ENCODE data around the gene CT45A3. TPM values are rescaled to one million over a fixed set of nuclear protein-coding genes. Genes with fewer than 3 reads are reported as not detected.
"Not testable (repeated sequence)": the region's sequence is repeated elsewhere in the genome, so short reads cannot be mapped to it uniquely, and the experiment has no call there.

Gene CT45A3
- total and polyA plus RNA-seq, 2 of the 4 experiments (the other 2 are of a cell fraction), result not detected

- H3K14ac ChIP-seq (replicated peaks; ENCODE audit: low read depth, low read length); H3K18ac ChIP-seq (ENCODE audit: low read depth, low read length); BruUV-seq (replicated peaks); H4K91ac ChIP-seq (ENCODE audit: insufficient read depth, low read depth, low read length); H2BK15ac ChIP-seq (ENCODE audit: low read depth, low read length); H4K20me1 ChIP-seq (ENCODE audit: insufficient read depth, low read length); H3K4me2 ChIP-seq (ENCODE audit: low read depth, low read length); H2BK120ac ChIP-seq (ENCODE audit: low read depth, low read length); POLR2A ChIA-PET (ENCODE audit: unreplicated experiment); H3K27ac ChIP-seq (ENCODE audit: insufficient read depth, low read length); H3K27me3 ChIP-seq (ENCODE audit: control insufficient read depth, insufficient read depth, low read length); intact Hi-C loops (cut with micrococcal nuclease); H2AFZ ChIP-seq (replicated peaks; ENCODE audit: low read length, poor library complexity); H4K8ac ChIP-seq (ENCODE audit: low read depth in 2 of 2, low read length in 2 of 2); H2AK5ac ChIP-seq (ENCODE audit: low read depth, low read length); H3K9me1 ChIP-seq (ENCODE audit: insufficient read depth, low read length); H3K4me1 ChIP-seq (ENCODE audit: control insufficient read depth, insufficient read depth, low read length); CTCF ChIA-PET; dilution Hi-C loops (cut with HindIII; ENCODE audit: low sequenced_read_pairs, unreplicated experiment); in situ Hi-C loops (cut with MboI; ENCODE audit: low sequenced_read_pairs); H3K79me1 ChIP-seq (ENCODE audit: low read depth in 1 of 2, low read length in 2 of 2); H3K36me3 ChIP-seq (ENCODE audit: control insufficient read depth, insufficient read depth, low read length); H3K9me3 ChIP-seq (ENCODE audit: control insufficient read depth, insufficient read depth, low read length); ATAC-seq (ENCODE audit: low read depth); H2AK9ac ChIP-seq (replicated peaks; ENCODE audit: low read depth, low read length, poor library complexity); H3K9ac ChIP-seq (ENCODE audit: low read depth, low read length); H3K4ac ChIP-seq (ENCODE audit: low read depth, low read length); H3K4me3 ChIP-seq (ENCODE audit: insufficient read depth, low read depth, low read length); H3K23ac ChIP-seq (ENCODE audit: low read depth, low read length); DNase-seq; H2BK20ac ChIP-seq (ENCODE audit: low read depth, low read length); H4K5ac ChIP-seq (ENCODE audit: low read depth, low read length); H2BK5ac ChIP-seq (ENCODE audit: low read depth, low read length, poor library complexity, severe bottlenecking); H3K56ac ChIP-seq (ENCODE audit: extremely low read depth, insufficient read depth, low read length): not testable (repeated sequence)
- WGBS, 2 experiments (ENCODE audit: extremely low coverage in 2 of 2, insufficient read length in 1 of 2), result no CpG with 5 or more reads among the region's 15 CpGs
Observed at GRCh38 chrX:135713183-135713689, 54.8 kb downstream of the CT45A3 start, which contains the start of gene CT45A1. CT45A1 (plus strand) TSS chrX:135713639; CDS start chrX:135718941, 5,302 bp downstream.

Small RNAs within 50 kb of the gene (microRNA-seq; reads per million reads assigned to microRNA genes)
- not detected for gene AC240442.1 (ENCODE audit: insufficient read depth, insufficient read length)

Small RNAs within 50 kb of the gene (small RNA-seq; reads per million reads assigned to genes)
- gene AC240442.1, result 0 reads per million in 5 experiments

Other genes with a start within 250 kb of the CT45A3 start
- 2.7 and 3.9 TPM in 2 replicates for gene INTS6L, start 247.5 kb downstream of the CT45A3 start, total RNA-seq (2012; rRNA removed)
- 4.6 and 5.1 TPM in 2 replicates for gene INTS6L, start 247.5 kb downstream of the CT45A3 start, polyA plus RNA-seq (2012; rRNA removed)
- gene CT45A1, start 54.6 kb downstream of the CT45A3 start, total RNA-seq (2012; rRNA removed), result not detected in 2 replicates
- gene CT45A1, start 54.6 kb downstream of the CT45A3 start, polyA plus RNA-seq (2012; rRNA removed), result not detected in 2 replicates
- not detected in 2 replicates for gene CT45A5, start 17.3 kb upstream of the CT45A3 start, total RNA-seq (2012; rRNA removed)
- not detected in 2 replicates for gene CT45A5, start 17.3 kb upstream of the CT45A3 start, polyA plus RNA-seq (2012; rRNA removed)
- not detected in 2 replicates for gene CT45A6, start 34.6 kb upstream of the CT45A3 start, total RNA-seq (2012; rRNA removed)
- not detected in 2 replicates for gene CT45A6, start 34.6 kb upstream of the CT45A3 start, polyA plus RNA-seq (2012; rRNA removed)
- not detected in 2 replicates for gene CT45A2, start 51.8 kb upstream of the CT45A3 start, total RNA-seq (2012; rRNA removed)
- not detected in 2 replicates for gene CT45A2, start 51.8 kb upstream of the CT45A3 start, polyA plus RNA-seq (2012; rRNA removed)
- gene CT45A7, start 69.1 kb upstream of the CT45A3 start, total RNA-seq (2012; rRNA removed), result not detected in 2 replicates
- not detected in 2 replicates for gene CT45A7, start 69.1 kb upstream of the CT45A3 start, polyA plus RNA-seq (2012; rRNA removed)
- gene CT45A8, start 86.3 kb upstream of the CT45A3 start, total RNA-seq (2012; rRNA removed), result not detected in 2 replicates
- gene CT45A8, start 86.3 kb upstream of the CT45A3 start, polyA plus RNA-seq (2012; rRNA removed), result not detected in 2 replicates
- not detected in 2 replicates for gene CT45A9, start 103.6 kb upstream of the CT45A3 start, total RNA-seq (2012; rRNA removed)
- not detected in 2 replicates for gene CT45A9, start 103.6 kb upstream of the CT45A3 start, polyA plus RNA-seq (2012; rRNA removed)
- not detected in 2 replicates for gene CT45A10, start 125.3 kb upstream of the CT45A3 start, total RNA-seq (2012; rRNA removed)
- not detected in 2 replicates for gene CT45A10, start 125.3 kb upstream of the CT45A3 start, polyA plus RNA-seq (2012; rRNA removed)
- gene SAGE1, start 125.5 kb upstream of the CT45A3 start, total RNA-seq (2012; rRNA removed), result not detected in 2 replicates
- not detected in 2 replicates for gene SAGE1, start 125.5 kb upstream of the CT45A3 start, polyA plus RNA-seq (2012; rRNA removed)
- gene MMGT1, start 205.8 kb upstream of the CT45A3 start, total RNA-seq (2012; rRNA removed), result 7.5 and 18.6 TPM in 2 replicates
- 6.5 and 8.1 TPM in 2 replicates for gene MMGT1, start 205.8 kb upstream of the CT45A3 start, polyA plus RNA-seq (2012; rRNA removed)
- gene SLC9A6, start 217.2 kb upstream of the CT45A3 start, total RNA-seq (2012; rRNA removed), result 19.0 and 25.0 TPM in 2 replicates
- 5.2 and 6.9 TPM in 2 replicates for gene SLC9A6, start 217.2 kb upstream of the CT45A3 start, polyA plus RNA-seq (2012; rRNA removed)

All from IMR-90 (cell line).